Caco-2 (cell line): ENCODE results near the gene CACNA2D1. TPM values are rescaled to one million over a fixed set of nuclear protein-coding genes. Genes with fewer than 3 reads are reported as not detected.

Experiments used
- BruUV-seq: library from RNA; stranded (reverse); fragments of 400-500 nt; replicated peaks from 2 replicates; lab custom pipeline; 2021; lab: Mats Ljungman, UMichigan
- CTCF ChIA-PET: fragments of 300-600 bp; sonication (Branson Sonifier 250); formaldehyde crosslinking; loops from one replicate; lab custom pipeline; 2022; ENCODE audit warnings: antibody characterized with exemption; lab: Charles Lee
- POLR2A ChIA-PET: fragments of 300-600 bp; sonication (Branson Sonifier 250); formaldehyde crosslinking; loops from one replicate; lab custom pipeline; 2022; ENCODE audit warnings: antibody characterized with exemption; lab: Charles Lee
- DNase-seq, 2 experiments: peaks; one replicate each; pipeline versions ENCODE4 v3.0.0 to v3.0.0-alpha.2; 2020 to 2022
- H3K27me3 ChIP-seq: replicated peaks from 2 replicates; pipeline ENCODE4 v1.6.0; 2011; ENCODE audit warnings: low read length; ENCODE audit not compliant: control insufficient read depth, insufficient read depth
- H3K36me3 ChIP-seq: 2 replicates; pipeline ENCODE4 v1.5.1; 2011; ENCODE audit warnings: low read length; ENCODE audit not compliant: control insufficient read depth, insufficient read depth
- H3K4me1 ChIP-seq: fragments of 250-450 bp; sonication (Bioruptor Pico); 2 replicates; pipeline ENCODE4 v1.5.1; 2020; ENCODE audit warnings: mild to moderate bottlenecking
- H3K4me3 ChIP-seq: 2 replicates; pipeline ENCODE4 v1.5.1; 2011; ENCODE audit warnings: low read depth, mild to moderate bottlenecking, control low read depth, low read length
- H3K9me3 ChIP-seq: fragments of 250-450 bp; sonication (Bioruptor Pico); 2 replicates; pipeline ENCODE4 v1.5.1; 2020; ENCODE audit warnings: mild to moderate bottlenecking, moderate library complexity
- H3K27ac Mint-ChIP-seq: one replicate; pipeline ENCODE4 v1.8.0; 2022; ENCODE audit warnings: mixed read lengths; ENCODE audit not compliant: unreplicated experiment
- H3K27me3 Mint-ChIP-seq: one replicate; pipeline ENCODE4 v1.8.0; 2022; ENCODE audit warnings: mixed read lengths; ENCODE audit not compliant: insufficient read depth, unreplicated experiment
- H3K36me3 Mint-ChIP-seq: one replicate; pipeline ENCODE4 v1.8.0; 2022; ENCODE audit warnings: mild to moderate bottlenecking, mixed read lengths; ENCODE audit not compliant: insufficient read depth, unreplicated experiment
- H3K4me1 Mint-ChIP-seq: one replicate; pipeline ENCODE4 v1.8.0; 2022; ENCODE audit warnings: low read depth, mixed read lengths; ENCODE audit not compliant: unreplicated experiment
- H3K4me3 Mint-ChIP-seq: one replicate; pipeline ENCODE4 v1.8.0; 2022; ENCODE audit warnings: mild to moderate bottlenecking, moderate library complexity, mixed read lengths; ENCODE audit not compliant: unreplicated experiment
- H3K9me3 Mint-ChIP-seq: one replicate; pipeline ENCODE4 v1.8.0; 2022; ENCODE audit warnings: mixed read lengths; ENCODE audit not compliant: unreplicated experiment
- intact Hi-C: fragments of 100-400 bp; cut with micrococcal nuclease; formaldehyde crosslinking; loops from one replicate; pipeline ENCODE4 v1.10.0; 2022; ENCODE audit not compliant: unreplicated experiment
- total RNA-seq: library from RNA; stranded (reverse); gene quantifications from 2 replicates; pipeline ENCODE4 v1.2.3, GENCODE V29; 2022
- TF ChIP-seq, protein P1 (sequence below), 2 experiments: fragments of 200-600 bp in 1 of 2; IDR thresholded peaks; 1 replicate in 1 of 2; 2 replicates in 1 of 2; pipeline versions ENCODE4 v1.5.1 to v1.8.0; 2011 to 2022; ENCODE audit warnings: antibody characterized with exemption in 1 of 2, control low read depth in 1 of 2, inconsistent platforms in 1 of 2, low read depth in 1 of 2, low read length in 1 of 2, mild to moderate bottlenecking in 1 of 2, moderate library complexity in 1 of 2; ENCODE audit not compliant: insufficient read depth in 1 of 2, severe bottlenecking in 1 of 2, unreplicated experiment in 1 of 2

The CACNA2D1 gene
- total RNA-seq, 1 experiment from 2014 or later, result not detected

DNA sequence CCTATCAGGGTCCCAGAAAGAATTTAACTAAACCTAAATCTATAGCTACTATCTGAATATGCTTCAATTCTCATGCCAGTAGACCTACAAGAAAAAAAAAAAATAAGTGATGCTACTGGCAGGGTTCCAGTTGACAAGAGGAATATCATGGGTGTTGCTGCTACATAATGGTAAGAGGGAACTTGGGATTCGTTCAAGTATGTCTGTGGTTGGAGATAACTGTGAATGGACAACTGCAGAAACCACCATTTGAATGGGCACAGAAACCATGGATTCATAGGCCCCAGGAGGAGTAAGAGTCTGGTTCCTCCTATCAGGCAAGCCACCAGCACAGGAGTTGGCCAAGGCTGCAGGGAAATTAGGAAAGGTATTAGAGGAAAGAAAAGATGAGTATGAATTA, 386.1 kb downstream of the CACNA2D1 start:
- Histone ChIP-seq H3K9me3 (no peaks in the 10 kb centered on the region), H3K36me3 (no peaks in the 10 kb centered on the region), H3K27me3 (no peaks in the 10 kb centered on the region), H3K4me1 (no peaks in the 10 kb centered on the region), H3K4me3 (no peak overlapping the region)
- ChIA-PET POLR2A (no interaction called here), CTCF (no interaction called here)
- BruUV-seq, result no TSS peak
- TF ChIP-seq, protein P1, sequence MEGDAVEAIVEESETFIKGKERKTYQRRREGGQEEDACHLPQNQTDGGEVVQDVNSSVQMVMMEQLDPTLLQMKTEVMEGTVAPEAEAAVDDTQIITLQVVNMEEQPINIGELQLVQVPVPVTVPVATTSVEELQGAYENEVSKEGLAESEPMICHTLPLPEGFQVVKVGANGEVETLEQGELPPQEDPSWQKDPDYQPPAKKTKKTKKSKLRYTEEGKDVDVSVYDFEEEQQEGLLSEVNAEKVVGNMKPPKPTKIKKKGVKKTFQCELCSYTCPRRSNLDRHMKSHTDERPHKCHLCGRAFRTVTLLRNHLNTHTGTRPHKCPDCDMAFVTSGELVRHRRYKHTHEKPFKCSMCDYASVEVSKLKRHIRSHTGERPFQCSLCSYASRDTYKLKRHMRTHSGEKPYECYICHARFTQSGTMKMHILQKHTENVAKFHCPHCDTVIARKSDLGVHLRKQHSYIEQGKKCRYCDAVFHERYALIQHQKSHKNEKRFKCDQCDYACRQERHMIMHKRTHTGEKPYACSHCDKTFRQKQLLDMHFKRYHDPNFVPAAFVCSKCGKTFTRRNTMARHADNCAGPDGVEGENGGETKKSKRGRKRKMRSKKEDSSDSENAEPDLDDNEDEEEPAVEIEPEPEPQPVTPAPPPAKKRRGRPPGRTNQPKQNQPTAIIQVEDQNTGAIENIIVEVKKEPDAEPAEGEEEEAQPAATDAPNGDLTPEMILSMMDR (IDR thresholded peaks at IDR 0.05; ENCODE audit: insufficient read depth in 1 of 2, low read depth in 1 of 2, low read length in 1 of 2, severe bottlenecking in 1 of 2, unreplicated experiment in 1 of 2), result no peak
- Mint-ChIP-seq H3K9me3 (no peaks in the 10 kb centered on the region), H3K27ac (no peak overlapping the region), H3K4me1 (no peaks in the 10 kb centered on the region), H3K4me3 (no peak overlapping the region), H3K36me3 (no peaks in the 10 kb centered on the region), H3K27me3 (peaks cover 4% of the 10 kb centered on the region)
- no peak for DNase-seq
- intact Hi-C loops, result no loop called here

DNA sequence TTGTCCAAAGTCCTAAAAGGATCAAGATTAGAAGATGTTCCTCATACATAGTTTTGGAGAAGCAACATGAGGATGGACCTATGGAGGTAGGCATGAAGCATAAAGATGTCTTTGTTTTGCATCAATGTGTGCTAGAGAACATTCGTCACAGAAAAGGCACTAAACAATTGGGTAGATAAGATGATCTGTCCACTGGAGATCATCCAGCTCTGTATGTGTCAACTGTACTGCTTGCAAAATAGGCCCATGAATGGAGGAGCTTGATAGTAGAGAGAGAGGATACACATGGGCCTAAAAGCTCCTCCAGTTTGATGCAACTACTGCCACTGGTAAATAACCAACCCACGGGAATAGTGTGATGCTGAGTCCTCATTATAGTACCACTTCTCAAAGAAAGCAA, 387.3 kb downstream of the CACNA2D1 start:
- Mint-ChIP-seq H3K27me3 (peaks cover 3% of the 10 kb centered on the region), H3K4me3 (no peak overlapping the region), H3K9me3 (no peaks in the 10 kb centered on the region), H3K27ac (no peak overlapping the region), H3K4me1 (no peaks in the 10 kb centered on the region), H3K36me3 (no peaks in the 10 kb centered on the region)
- ChIA-PET CTCF (no interaction called here), POLR2A (no interaction called here)
- Histone ChIP-seq H3K4me1 (no peaks in the 10 kb centered on the region), H3K36me3 (no peaks in the 10 kb centered on the region), H3K9me3 (no peaks in the 10 kb centered on the region), H3K27me3 (no peaks in the 10 kb centered on the region), H3K4me3 (no peak overlapping the region)
- DNase-seq, result no peak
- no TSS peak for BruUV-seq
- TF ChIP-seq, protein P1 (IDR thresholded peaks at IDR 0.05; ENCODE audit: insufficient read depth in 1 of 2, low read depth in 1 of 2, low read length in 1 of 2, severe bottlenecking in 1 of 2, unreplicated experiment in 1 of 2), result no peak
- intact Hi-C loops, result no loop called here

DNA sequence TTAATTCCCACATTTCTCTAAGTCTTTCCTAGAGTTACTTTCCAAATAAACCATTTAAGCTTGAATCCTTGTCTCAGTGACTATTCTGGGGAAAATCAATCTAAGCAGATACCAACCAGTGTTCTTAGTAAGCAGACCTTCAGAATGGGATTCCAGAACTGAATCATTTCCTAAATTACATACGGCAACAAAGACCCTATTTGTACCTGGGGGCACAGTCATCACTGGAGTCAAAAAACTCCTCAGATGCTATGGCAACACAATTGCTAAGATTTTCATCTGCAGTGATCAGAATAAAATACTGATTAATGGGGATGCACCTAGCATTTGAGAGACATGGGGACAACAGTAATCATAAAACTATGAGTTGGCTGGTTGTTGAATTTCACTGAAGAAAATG, 389.0 kb downstream of the CACNA2D1 start:
- H3K4me1 ChIP-seq, result peaks cover 11% of the 10 kb centered on the region
- intact Hi-C loops, result no loop called here
- POLR2A ChIA-PET, result no interaction called here

More for the DNA sequence above, 389.0 kb downstream of the CACNA2D1 start:
- CTCF ChIA-PET, result no interaction called here
- DNase-seq, result no peak
- Mint-ChIP-seq H3K4me1 (peaks cover 7% of the 10 kb centered on the region), H3K27me3 (no peaks in the 10 kb centered on the region), H3K36me3 (no peaks in the 10 kb centered on the region), H3K4me3 (no peak overlapping the region), H3K27ac (no peak overlapping the region), H3K9me3 (no peaks in the 10 kb centered on the region)
- H3K4me3 ChIP-seq, result no peak overlapping the region
- BruUV-seq, result no TSS peak
- no peaks in the 10 kb centered on the region for H3K27me3 ChIP-seq
- TF ChIP-seq, protein P1 (IDR thresholded peaks at IDR 0.05; ENCODE audit: insufficient read depth in 1 of 2, low read depth in 1 of 2, low read length in 1 of 2, severe bottlenecking in 1 of 2, unreplicated experiment in 1 of 2), result no peak
- H3K9me3 ChIP-seq, result no peaks in the 10 kb centered on the region
- H3K36me3 ChIP-seq, result no peaks in the 10 kb centered on the region
